Right lobe of liver (tissue), 6 donors: ENCODE results near the gene HECTD4. TPM values are rescaled to one million over a fixed set of nuclear protein-coding genes. Genes with fewer than 3 reads are reported as not detected.

ENCODE experiments used
- ATAC-seq, 4 donors: fragments of 200-7000 bp; cut with Tn5 transposase; one replicate each; pipeline ENCODE4 v1.9.1; 2020; ENCODE audit warnings: mild to moderate bottlenecking in 4 of 4, moderate library complexity in 4 of 4
- DNase-seq, 3 donors: peaks; one replicate each; pipeline ENCODE4 v3.0.0-alpha.2; 2020
- H3K27ac ChIP-seq, 3 donors: fragments of 200-600 bp; one replicate each; pipeline ENCODE4 v1.8.0; 2022
- H3K27me3 ChIP-seq, 2 donors: fragments of 200-600 bp; one replicate each; pipeline ENCODE4 v1.8.0; 2022
- H3K36me3 ChIP-seq, 4 donors: fragments of 200-600 bp; sonication (generic) in 1 of 4; one replicate each; pipeline versions ENCODE4 v1.5.1 to v1.8.0; 2017 to 2022; ENCODE audit warnings: control low read depth in 1 of 4
- H3K4me1 ChIP-seq, 4 donors: fragments of 200-600 bp; sonication (generic) in 1 of 4; one replicate each; pipeline versions ENCODE4 v1.5.1 to v1.8.0; 2017 to 2022; ENCODE audit warnings: control low read depth in 1 of 4
- H3K4me3 ChIP-seq, 3 donors: fragments of 200-600 bp; one replicate each; pipeline ENCODE4 v1.8.0; 2022
- H3K9me3 ChIP-seq, 4 donors: fragments of 200-600 bp; sonication (generic) in 1 of 4; one replicate each; pipeline versions ENCODE4 v1.5.1 to v1.8.0; 2017 to 2022; ENCODE audit warnings: control low read depth in 1 of 4
- POLR2A ChIP-seq: fragments of 450-650 bp; IDR thresholded peaks from one replicate; pipeline ENCODE4 v1.6.1; 2017; ENCODE audit warnings: antibody characterized with exemption, mild to moderate bottlenecking
- WGBS: methylation state at CpG from one replicate; pipeline ENCODE4 v1.1.6; 2018; ENCODE audit warnings: low coverage, low lambda C conversion rate; ENCODE audit not compliant: insufficient coverage; ENCODE audit errors: missing lambda C conversion rate; 5-methylcytosine and 5-hydroxymethylcytosine counted together
- intact Hi-C, 2 donors: fragments of 100-400 bp; cut with DNase I; formaldehyde crosslinking; loops; one replicate each; pipeline versions ENCODE4 v1.11.2 to v1.14.1; 2022
- total RNA-seq, 6 experiments: library from RNA; depleted of rRNA in 2 of 6; stranded (reverse); fragments of >200 nt in 2 of 6; fragmentation: NEBNext Ultra II Directional in 3 of 6; extraction: Animal tissue kit (Norgen Biotek cat#: 25700) in 3 of 6; gene quantifications; one replicate each; pipeline versions ENCODE4 v1.1.0 to v1.2.4, GENCODE V29; 2016 to 2023
- TF ChIP-seq, protein P1 (sequence below), 4 donors: fragments of 200-600 bp in 3 of 4; fragments of 450-650 bp in 1 of 4; IDR thresholded peaks; one replicate each; pipeline versions ENCODE4 v1.5.1 to v1.8.0; 2016 to 2022; ENCODE audit warnings: antibody characterized with exemption in 4 of 4, mild to moderate bottlenecking in 2 of 4
- donor health status: DM: no; HTN: yes; CAD: no.
- donor health status: DM: no; HTN: no; CAD: no.
- donor health status: DM: no; HTN: no; CAD: no.
- donor health status: DM: no; HTN: yes; CAD: no.
- donor health status: DM: no; HTN: yes; CAD: no.

The HECTD4 gene
- total RNA-seq, 6 experiments from 2014 or later: 12.6 to 24.4 (median 19.3) TPM

DNA sequence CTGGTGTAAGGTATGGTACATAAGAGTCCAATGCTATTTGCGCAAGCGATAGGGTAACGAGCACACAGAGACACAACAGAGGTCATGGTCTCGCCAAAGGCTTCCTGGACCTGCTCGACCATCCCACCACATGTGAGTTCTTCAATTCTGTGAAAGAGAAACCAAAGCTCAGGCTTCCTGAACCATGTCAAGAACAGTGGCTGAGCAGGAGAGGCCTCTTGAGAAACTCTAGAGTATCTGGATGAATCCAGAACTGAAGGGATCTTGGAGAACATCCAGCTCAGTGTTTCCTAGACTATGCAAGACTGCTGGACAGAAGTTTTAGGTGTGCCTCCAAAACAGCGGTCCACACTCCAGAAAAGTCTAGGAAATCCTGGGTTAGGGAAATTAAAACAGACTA lies 142.3 kb downstream of the HECTD4 start:
- Histone ChIP-seq H3K36me3 (peaks cover 0 to 39% (median 18%) of the 10 kb centered on the region in 4 donors), H3K27ac (no peak overlapping the region), H3K4me3 (no peak overlapping the region), H3K27me3 (no peaks in the 10 kb centered on the region), H3K9me3 (no peaks in the 10 kb centered on the region), H3K4me1 (peaks cover 0 to 4% (median 1%) of the 10 kb centered on the region in 4 donors)
- WGBS: 95% methylated on average over 5 of the region's 6 CpGs
- TF ChIP-seq, protein P1, sequence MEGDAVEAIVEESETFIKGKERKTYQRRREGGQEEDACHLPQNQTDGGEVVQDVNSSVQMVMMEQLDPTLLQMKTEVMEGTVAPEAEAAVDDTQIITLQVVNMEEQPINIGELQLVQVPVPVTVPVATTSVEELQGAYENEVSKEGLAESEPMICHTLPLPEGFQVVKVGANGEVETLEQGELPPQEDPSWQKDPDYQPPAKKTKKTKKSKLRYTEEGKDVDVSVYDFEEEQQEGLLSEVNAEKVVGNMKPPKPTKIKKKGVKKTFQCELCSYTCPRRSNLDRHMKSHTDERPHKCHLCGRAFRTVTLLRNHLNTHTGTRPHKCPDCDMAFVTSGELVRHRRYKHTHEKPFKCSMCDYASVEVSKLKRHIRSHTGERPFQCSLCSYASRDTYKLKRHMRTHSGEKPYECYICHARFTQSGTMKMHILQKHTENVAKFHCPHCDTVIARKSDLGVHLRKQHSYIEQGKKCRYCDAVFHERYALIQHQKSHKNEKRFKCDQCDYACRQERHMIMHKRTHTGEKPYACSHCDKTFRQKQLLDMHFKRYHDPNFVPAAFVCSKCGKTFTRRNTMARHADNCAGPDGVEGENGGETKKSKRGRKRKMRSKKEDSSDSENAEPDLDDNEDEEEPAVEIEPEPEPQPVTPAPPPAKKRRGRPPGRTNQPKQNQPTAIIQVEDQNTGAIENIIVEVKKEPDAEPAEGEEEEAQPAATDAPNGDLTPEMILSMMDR (IDR thresholded peaks at IDR 0.05): no peak
- TF ChIP-seq POLR2A: no peak
- DNase-seq (no peak), ATAC-seq (peak in 1 of 4 donors; percentile 29)
- intact Hi-C loops: no loop called here

DNA sequence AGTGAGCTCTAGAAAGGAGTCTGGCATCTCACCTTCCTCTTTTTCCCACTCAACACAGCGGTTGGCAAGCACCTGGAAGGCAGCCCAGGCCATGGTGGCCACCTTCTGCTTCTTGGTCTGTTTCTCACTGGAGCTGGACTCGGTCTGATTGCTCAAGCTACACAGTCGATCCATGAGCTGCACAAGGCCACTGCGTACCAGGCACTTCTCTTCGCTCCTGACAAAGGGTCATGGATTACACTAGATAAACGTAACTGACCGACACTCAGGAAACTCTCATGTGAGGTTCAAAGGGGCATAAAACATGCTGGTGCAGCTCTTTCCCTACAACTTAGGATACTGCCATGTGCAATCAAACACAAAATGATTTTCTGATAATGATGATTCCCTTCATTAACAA lies 143.2 kb downstream of the HECTD4 start:
- Histone ChIP-seq H3K36me3 (peaks cover 0 to 42% (median 21%) of the 10 kb centered on the region in 4 donors), H3K27me3 (no peaks in the 10 kb centered on the region), H3K4me3 (no peak overlapping the region), H3K27ac (peak overlapping the region in 1 of 3 donors; percentile 19), H3K4me1 (peaks cover 0 to 4% (median 1%) of the 10 kb centered on the region in 4 donors), H3K9me3 (no peaks in the 10 kb centered on the region)
- 37% methylated on average over 7 of the region's 7 CpGs for WGBS
- TF ChIP-seq, protein P1 (IDR thresholded peaks at IDR 0.05): no peak
- TF ChIP-seq POLR2A: no peak
- ATAC-seq (peak; percentile 87 to 98 (median 92)), DNase-seq (peak; percentile 35 to 83 (median 81))
- intact Hi-C loops: no loop called here

DNA sequence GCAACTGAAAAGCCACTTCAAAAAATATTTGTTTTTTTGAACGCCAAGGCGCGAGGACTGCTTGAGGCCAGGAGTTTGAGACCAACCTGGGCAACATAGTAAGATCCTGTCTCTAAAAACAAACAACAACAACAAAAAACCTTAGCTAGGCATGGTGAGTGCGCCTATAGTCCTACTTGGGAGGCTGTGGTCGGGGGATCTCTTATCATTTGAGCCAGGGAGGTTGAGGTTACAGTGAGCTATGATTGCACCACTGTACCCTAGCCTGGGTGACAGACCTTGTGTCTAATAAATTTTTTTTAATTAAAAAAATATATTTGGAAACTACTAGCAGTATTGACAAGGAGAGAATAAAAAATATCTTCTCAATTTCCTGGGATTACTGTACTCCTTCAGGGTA lies 143.8 kb downstream of the HECTD4 start:
- Histone ChIP-seq H3K4me3 (no peak overlapping the region), H3K27ac (no peak overlapping the region), H3K36me3 (peaks cover 0 to 40% (median 18%) of the 10 kb centered on the region in 4 donors), H3K9me3 (no peaks in the 10 kb centered on the region), H3K27me3 (no peaks in the 10 kb centered on the region), H3K4me1 (peaks cover 0 to 4% (median 1%) of the 10 kb centered on the region in 4 donors)
- DNase-seq: no peak
- ATAC-seq: no peak
- intact Hi-C loops: no loop called here
- WGBS: 97% methylated on average over 3 of the region's 5 CpGs
- no peak for TF ChIP-seq POLR2A
- TF ChIP-seq, protein P1 (IDR thresholded peaks at IDR 0.05): no peak

DNA sequence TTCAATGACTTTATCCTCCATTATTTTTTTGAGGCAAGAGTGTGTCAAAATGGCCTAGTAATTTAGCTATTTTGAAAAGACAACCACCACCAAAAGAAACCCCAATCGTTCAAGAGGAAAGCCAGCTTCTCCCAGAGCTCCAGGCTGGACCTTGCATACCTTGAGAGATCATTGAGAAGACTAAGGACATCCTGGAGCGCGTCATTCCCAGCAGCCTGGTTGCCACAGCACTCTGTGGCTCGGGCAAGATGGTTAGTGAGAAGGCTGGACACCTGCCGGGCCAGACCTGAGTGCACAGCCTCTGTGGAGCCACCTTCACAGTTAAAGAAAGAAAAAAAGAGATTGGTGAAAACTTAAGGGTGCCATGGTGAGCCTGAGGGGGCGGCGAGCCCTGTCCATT lies 145.4 kb downstream of the HECTD4 start:
- DNase-seq (no peak), ATAC-seq (no peak)
- Histone ChIP-seq H3K4me3 (no peak overlapping the region), H3K36me3 (peaks cover 0 to 35% (median 19%) of the 10 kb centered on the region in 4 donors), H3K27ac (no peak overlapping the region), H3K4me1 (peaks cover 0 to 4% (median 1%) of the 10 kb centered on the region in 4 donors), H3K27me3 (no peaks in the 10 kb centered on the region), H3K9me3 (no peaks in the 10 kb centered on the region)
- intact Hi-C loops: no loop called here
- 94% methylated on average over 5 of the region's 7 CpGs for WGBS
- TF ChIP-seq, protein P1 (IDR thresholded peaks at IDR 0.05): no peak
- TF ChIP-seq POLR2A: no peak
